HepG2 (cell line): ENCODE data around the gene RPF1. TPM values are rescaled to one million over a fixed set of nuclear protein-coding genes. Genes with fewer than 3 reads are reported as not detected.

Experiments
- ATF7 ChIP-seq, 2 experiments: fragments of 450-650 bp in 1 of 2; sonication (generic) in 1 of 2; formaldehyde crosslinking in 1 of 2; IDR thresholded peaks; 2 replicates each; pipeline versions ENCODE4 v1.4.0 to v1.6.1; 2016 to 2020; ENCODE audit warnings: antibody characterized with exemption in 1 of 2, mild to moderate bottlenecking in 1 of 2, missing genetic modification reagents in 1 of 2
- CREB3 ChIP-seq: sonication (generic); formaldehyde crosslinking; IDR thresholded peaks from 2 replicates; pipeline ENCODE4 v1.5.0; 2020; ENCODE audit warnings: missing genetic modification reagents
- ELF1 ChIP-seq: sonication (generic); formaldehyde crosslinking; IDR thresholded peaks from 2 replicates; pipeline ENCODE4 v1.4.0; 2020; ENCODE audit warnings: missing genetic modification reagents
- IRF2 ChIP-seq: IDR thresholded peaks from 2 replicates; pipeline ENCODE4 v1.6.1; 2018; ENCODE audit warnings: missing genetic modification reagents, missing compliant biosample characterization
- MAF1 ChIP-seq: sonication (generic); formaldehyde crosslinking; IDR thresholded peaks from 2 replicates; pipeline ENCODE4 v1.5.0; 2020; ENCODE audit warnings: missing genetic modification reagents, borderline replicate concordance
- MNT ChIP-seq: fragments of 450-650 bp; IDR thresholded peaks from 2 replicates; pipeline ENCODE4 v1.6.1; 2016
- NCOA2 ChIP-seq: sonication (generic); formaldehyde crosslinking; IDR thresholded peaks from 2 replicates; pipeline ENCODE4 v1.8.0; 2022; ENCODE audit warnings: inconsistent platforms
- PHF21A ChIP-seq: sonication (generic); formaldehyde crosslinking; IDR thresholded peaks from 2 replicates; pipeline ENCODE4 v1.5.0; 2020; ENCODE audit warnings: mild to moderate bottlenecking, missing genetic modification reagents
- U2AF1 ChIP-seq: fragments of 200-400 bp; formaldehyde crosslinking; optimal IDR thresholded peaks from 2 replicates; pipeline ENCODE3; 2017; ENCODE audit warnings: mild to moderate bottlenecking, low read depth, low read length
- ZFP1 ChIP-seq: IDR thresholded peaks from 2 replicates; pipeline ENCODE4 v1.6.1; 2016
- ZFP37 ChIP-seq: sonication (generic); formaldehyde crosslinking; IDR thresholded peaks from 2 replicates; pipeline ENCODE4 v1.4.0; 2020; ENCODE audit warnings: missing genetic modification reagents, borderline replicate concordance
- ZNF543 ChIP-seq: sonication (generic); formaldehyde crosslinking; IDR thresholded peaks from 2 replicates; pipeline ENCODE4 v1.4.0; 2020; ENCODE audit warnings: mild to moderate bottlenecking, missing genetic modification reagents
- ZNF720 ChIP-seq: sonication (generic); formaldehyde crosslinking; IDR thresholded peaks from 2 replicates; pipeline ENCODE4 v1.4.0; 2020; ENCODE audit warnings: missing genetic modification reagents
- polyA plus RNA-seq, 8 experiments: library from polyadenylated mRNA; depleted of rRNA in 3 of 8; stranded (reverse) in 7 of 8; unstranded in 1 of 8; fragments of >200 nt; fragmentation: Illumina TruSeq in 4 of 8; extraction: Trizol in 4 of 8; gene quantifications; 2 replicates each; pipeline versions ENCODE4 v1.2.1 to v1.2.3, GENCODE V29; 2011 to 2016; ENCODE audit warnings: low read depth in 4 of 8, missing spikeins in 1 of 8, mixed read lengths in 1 of 8; ENCODE audit not compliant: insufficient read depth in 1 of 8
- total RNA-seq, 5 experiments: library from RNA; depleted of rRNA; stranded (reverse); fragments of >200 nt; fragmentation: Illumina TruSeq; extraction: Trizol; gene quantifications; 2 replicates each; pipeline ENCODE4 v1.2.3, GENCODE V29; 2016; ENCODE audit warnings: low read depth in 1 of 5
- TF ChIP-seq, protein P1 (sequence below): IDR thresholded peaks from 2 replicates; pipeline ENCODE4 v1.6.1; 2016
- TF ChIP-seq, protein P2 (sequence below): sonication (generic); formaldehyde crosslinking; conservative IDR thresholded peaks from 2 replicates; pipeline ENCODE4 v1.4.0; 2020; ENCODE audit warnings: mild to moderate bottlenecking, missing genetic modification reagents, moderate library complexity
- TF ChIP-seq, protein P3 (sequence below): sonication (generic); formaldehyde crosslinking; IDR thresholded peaks from 2 replicates; pipeline ENCODE4 v1.4.0; 2020; ENCODE audit warnings: missing genetic modification reagents

Gene RPF1
- total and polyA plus RNA-seq, 2 of the 13 experiments (the other 11 are each of a cell fraction or from before 2014, with no cell fraction given) = 23.0 to 39.0 TPM

- TF ChIP-seq, protein P1, sequence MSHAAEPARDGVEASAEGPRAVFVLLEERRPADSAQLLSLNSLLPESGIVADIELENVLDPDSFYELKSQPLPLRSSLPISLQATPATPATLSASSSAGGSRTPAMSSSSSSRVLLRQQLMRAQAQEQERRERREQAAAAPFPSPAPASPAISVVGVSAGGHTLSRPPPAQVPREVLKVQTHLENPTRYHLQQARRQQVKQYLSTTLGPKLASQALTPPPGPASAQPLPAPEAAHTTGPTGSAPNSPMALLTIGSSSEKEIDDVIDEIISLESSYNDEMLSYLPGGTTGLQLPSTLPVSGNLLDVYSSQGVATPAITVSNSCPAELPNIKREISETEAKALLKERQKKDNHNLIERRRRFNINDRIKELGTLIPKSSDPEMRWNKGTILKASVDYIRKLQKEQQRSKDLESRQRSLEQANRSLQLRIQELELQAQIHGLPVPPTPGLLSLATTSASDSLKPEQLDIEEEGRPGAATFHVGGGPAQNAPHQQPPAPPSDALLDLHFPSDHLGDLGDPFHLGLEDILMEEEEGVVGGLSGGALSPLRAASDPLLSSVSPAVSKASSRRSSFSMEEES (CRISPR knock-in tag) = no peak
- TF ChIP-seq ELF1 (CRISPR knock-in tag) = peak; percentile 46
- TF ChIP-seq MAF1 (CRISPR knock-in tag) = 0 out of 2 replicates have a peak, but pooled peaks have one; percentile 30
- TF ChIP-seq U2AF1 = no peak
- TF ChIP-seq IRF2 (CRISPR knock-in tag) = peak; percentile 33
- TF ChIP-seq, protein P2, sequence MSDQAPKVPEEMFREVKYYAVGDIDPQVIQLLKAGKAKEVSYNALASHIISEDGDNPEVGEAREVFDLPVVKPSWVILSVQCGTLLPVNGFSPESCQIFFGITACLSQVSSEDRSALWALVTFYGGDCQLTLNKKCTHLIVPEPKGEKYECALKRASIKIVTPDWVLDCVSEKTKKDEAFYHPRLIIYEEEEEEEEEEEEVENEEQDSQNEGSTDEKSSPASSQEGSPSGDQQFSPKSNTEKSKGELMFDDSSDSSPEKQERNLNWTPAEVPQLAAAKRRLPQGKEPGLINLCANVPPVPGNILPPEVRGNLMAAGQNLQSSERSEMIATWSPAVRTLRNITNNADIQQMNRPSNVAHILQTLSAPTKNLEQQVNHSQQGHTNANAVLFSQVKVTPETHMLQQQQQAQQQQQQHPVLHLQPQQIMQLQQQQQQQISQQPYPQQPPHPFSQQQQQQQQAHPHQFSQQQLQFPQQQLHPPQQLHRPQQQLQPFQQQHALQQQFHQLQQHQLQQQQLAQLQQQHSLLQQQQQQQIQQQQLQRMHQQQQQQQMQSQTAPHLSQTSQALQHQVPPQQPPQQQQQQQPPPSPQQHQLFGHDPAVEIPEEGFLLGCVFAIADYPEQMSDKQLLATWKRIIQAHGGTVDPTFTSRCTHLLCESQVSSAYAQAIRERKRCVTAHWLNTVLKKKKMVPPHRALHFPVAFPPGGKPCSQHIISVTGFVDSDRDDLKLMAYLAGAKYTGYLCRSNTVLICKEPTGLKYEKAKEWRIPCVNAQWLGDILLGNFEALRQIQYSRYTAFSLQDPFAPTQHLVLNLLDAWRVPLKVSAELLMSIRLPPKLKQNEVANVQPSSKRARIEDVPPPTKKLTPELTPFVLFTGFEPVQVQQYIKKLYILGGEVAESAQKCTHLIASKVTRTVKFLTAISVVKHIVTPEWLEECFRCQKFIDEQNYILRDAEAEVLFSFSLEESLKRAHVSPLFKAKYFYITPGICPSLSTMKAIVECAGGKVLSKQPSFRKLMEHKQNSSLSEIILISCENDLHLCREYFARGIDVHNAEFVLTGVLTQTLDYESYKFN (CRISPR knock-in tag) = peak; percentile 55; the same call in 1 of the 2 replicates
- TF ChIP-seq CREB3 (CRISPR knock-in tag) = no peak
- no peak for TF ChIP-seq ZNF720
- no peak for TF ChIP-seq ZFP37 (CRISPR knock-in tag)
- TF ChIP-seq PHF21A = peak; percentile 61; the same call in 1 of the 2 replicates
- 0 out of 2 replicates have a peak, but pooled peaks have one; percentile 2 for TF ChIP-seq MNT
- no peak for TF ChIP-seq ATF7 (IDR thresholded peaks at IDR 0.05)
- no peak for TF ChIP-seq ATF7 (CRISPR knock-in tag; IDR thresholded peaks at IDR 0.05)
- 0 out of 2 replicates have a peak, but pooled peaks have one; percentile 66 for TF ChIP-seq ZNF543 (CRISPR knock-in tag)
- no peak for TF ChIP-seq ZFP1 (CRISPR knock-in tag)
- no peak for TF ChIP-seq NCOA2 (CRISPR knock-in tag)
- TF ChIP-seq, protein P3, sequence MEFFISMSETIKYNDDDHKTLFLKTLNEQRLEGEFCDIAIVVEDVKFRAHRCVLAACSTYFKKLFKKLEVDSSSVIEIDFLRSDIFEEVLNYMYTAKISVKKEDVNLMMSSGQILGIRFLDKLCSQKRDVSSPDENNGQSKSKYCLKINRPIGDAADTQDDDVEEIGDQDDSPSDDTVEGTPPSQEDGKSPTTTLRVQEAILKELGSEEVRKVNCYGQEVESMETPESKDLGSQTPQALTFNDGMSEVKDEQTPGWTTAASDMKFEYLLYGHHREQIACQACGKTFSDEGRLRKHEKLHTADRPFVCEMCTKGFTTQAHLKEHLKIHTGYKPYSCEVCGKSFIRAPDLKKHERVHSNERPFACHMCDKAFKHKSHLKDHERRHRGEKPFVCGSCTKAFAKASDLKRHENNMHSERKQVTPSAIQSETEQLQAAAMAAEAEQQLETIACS = peak; percentile 33; the same call in 1 of the 2 replicates
Measured at GRCh38 chr1:84506002-84506728, 27.1 kb downstream of the RPF1 start, which contains the start of the genes GNG5 and SPATA1 (continued).
